GM12865 (cell line): Measurements from ENCODE around the gene E2F1.

Experiments
- DNase-seq: peaks from one replicate; pipeline ENCODE4 v3.0.0; 2010; ENCODE audit warnings: low read depth
- H3K4me3 ChIP-seq: 2 replicates; pipeline ENCODE4 v1.5.1; 2011; ENCODE audit warnings: mild to moderate bottlenecking, low read depth, low read length, control low read depth
- TF ChIP-seq, protein P1 (sequence below): IDR thresholded peaks from 2 replicates; pipeline ENCODE4 v1.5.1; 2011; ENCODE audit warnings: low read length, control low read depth, low read depth, inconsistent platforms; ENCODE audit not compliant: insufficient read depth; ENCODE audit errors: missing control alignments

E2F1 gene

DNA sequence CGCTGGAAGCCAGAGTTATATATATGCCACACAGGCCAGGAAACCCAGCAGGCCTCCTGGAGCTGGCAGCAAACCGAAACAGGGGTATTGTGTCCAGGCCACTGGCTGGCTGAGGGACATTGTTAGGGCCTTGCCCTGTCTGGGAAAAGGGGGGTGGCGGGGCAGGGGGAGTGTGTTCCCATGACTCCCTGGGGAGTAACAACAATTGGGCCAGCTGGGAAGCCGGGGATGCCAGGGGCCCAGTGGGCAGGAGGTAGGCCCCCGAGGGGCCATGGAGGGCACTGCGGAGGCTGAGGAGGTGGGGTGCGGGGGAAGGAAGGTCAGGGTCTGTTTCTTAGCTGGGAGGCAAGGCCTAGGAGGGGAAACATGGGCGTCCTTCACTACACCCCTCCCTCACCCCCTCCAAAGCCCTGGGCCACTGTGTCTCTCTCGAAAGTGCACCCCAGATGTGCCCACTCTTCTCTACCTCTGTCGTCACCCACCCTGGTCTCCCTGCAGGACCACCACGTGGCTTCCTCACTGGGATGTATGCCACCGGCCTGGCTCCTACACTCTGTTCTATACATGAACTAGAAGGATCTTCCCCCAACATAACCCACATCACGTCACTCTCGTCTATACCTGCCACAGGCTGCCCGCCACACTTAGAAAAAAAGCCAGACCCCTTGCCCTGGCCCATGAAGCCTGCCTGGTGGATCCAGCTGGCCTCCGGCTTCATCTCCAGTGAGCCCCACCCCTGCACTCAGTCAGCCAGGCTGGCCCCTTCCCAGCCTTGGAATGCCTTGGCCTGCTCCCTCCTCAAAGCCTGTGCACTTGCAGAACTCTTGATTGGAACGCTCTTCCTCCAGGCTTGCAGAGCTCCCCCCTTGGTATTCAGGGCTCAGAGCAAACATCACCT lies 7.8 kb upstream of the E2F1 start:
- no peak for DNase-seq
- TF ChIP-seq, protein P1, sequence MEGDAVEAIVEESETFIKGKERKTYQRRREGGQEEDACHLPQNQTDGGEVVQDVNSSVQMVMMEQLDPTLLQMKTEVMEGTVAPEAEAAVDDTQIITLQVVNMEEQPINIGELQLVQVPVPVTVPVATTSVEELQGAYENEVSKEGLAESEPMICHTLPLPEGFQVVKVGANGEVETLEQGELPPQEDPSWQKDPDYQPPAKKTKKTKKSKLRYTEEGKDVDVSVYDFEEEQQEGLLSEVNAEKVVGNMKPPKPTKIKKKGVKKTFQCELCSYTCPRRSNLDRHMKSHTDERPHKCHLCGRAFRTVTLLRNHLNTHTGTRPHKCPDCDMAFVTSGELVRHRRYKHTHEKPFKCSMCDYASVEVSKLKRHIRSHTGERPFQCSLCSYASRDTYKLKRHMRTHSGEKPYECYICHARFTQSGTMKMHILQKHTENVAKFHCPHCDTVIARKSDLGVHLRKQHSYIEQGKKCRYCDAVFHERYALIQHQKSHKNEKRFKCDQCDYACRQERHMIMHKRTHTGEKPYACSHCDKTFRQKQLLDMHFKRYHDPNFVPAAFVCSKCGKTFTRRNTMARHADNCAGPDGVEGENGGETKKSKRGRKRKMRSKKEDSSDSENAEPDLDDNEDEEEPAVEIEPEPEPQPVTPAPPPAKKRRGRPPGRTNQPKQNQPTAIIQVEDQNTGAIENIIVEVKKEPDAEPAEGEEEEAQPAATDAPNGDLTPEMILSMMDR: no peak
- no peak overlapping the region for H3K4me3 ChIP-seq

DNA sequence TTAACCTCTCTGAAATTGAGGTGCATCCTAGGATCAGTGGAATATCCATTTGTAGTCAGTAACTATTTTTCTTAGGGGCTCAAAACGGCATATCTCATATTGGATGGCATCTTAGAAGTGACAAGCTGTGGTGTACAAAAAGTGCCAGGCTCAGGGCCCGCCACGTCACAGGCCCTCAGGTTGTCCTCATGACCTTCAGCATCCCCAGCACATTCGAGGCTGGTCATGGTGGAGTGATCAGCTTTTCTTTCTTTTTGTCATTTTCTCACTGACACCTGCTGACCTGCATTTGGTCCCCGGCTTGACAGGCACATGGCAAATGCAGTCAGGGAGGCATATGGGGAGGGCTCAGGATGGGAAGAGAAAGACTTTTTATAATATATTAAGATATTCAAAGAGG lies 7.1 kb upstream of the E2F1 start:
- TF ChIP-seq, protein P1: no peak
- no peak for DNase-seq

DNA sequence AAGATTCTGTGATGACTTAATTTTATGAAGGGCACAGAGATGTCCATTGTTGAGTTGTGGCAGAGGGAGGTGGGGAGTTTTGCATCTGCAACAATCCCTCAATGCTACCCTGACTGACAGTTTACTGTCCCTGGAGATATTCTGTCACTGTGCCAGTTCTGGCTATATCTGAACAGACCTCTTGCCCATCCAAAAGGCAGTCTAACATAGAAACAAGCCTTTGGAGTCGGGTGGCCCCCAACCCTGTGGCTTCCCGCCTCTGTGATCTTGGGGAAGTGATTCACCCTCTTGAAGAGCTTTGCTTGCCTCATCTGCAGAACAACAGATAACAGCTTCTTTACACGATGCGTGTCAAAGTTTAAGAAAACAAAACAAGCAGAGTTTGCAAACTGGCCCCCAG lies 3.8 kb upstream of the E2F1 start:
- TF ChIP-seq, protein P1: no peak
- no peak for DNase-seq
- no peak overlapping the region for H3K4me3 ChIP-seq

More for the DNA sequence above, 7.1 kb upstream of the E2F1 start:
- H3K4me3 ChIP-seq: no peak overlapping the region

DNA sequence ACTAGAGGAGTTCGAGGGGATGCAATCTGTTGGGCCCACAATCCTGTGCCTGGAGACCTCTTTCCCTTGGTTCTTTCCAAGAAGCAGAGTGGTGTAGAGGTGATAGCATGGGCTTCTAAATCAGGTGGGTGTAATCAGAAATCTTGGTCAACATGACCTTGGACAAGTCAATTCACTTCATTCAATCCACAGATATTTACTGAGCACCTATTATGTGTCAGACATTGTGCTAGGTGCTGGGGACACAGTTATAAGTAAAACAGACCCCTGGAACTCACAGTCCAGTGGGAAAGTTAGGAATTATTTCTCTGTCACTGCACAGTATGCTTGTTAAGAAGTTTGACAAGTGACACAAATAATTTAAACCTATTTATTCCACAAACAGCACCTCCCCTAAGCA lies 3.3 kb upstream of the E2F1 start:
- no peak overlapping the region for H3K4me3 ChIP-seq
- no peak for DNase-seq
- TF ChIP-seq, protein P1: no peak

DNA sequence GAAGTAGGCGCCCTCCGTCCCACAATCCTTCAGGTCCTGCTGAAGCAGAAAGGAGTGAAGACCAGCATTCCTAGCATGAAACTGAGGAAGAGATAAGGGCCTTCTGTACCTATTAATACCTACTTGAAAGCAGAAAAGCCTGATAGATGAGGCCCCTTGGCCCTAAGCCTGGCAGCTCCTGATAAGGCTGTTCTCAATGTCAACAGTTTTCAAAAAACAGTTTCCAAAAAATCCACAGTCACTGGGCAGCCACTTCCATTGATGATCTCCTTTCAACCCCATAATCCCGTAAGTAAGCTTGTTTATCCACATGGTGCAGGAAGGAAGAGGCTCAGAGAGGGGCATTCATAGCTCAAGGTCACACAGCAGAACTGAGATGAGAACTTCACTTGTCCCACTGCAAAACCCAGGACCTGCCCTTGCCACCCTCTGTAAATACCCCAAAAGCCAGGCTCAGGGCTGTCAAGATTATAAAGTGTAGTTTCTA lies 2.8 kb upstream of the E2F1 start:
- DNase-seq: no peak
- no peak overlapping the region for H3K4me3 ChIP-seq
- TF ChIP-seq, protein P1: no peak

DNA sequence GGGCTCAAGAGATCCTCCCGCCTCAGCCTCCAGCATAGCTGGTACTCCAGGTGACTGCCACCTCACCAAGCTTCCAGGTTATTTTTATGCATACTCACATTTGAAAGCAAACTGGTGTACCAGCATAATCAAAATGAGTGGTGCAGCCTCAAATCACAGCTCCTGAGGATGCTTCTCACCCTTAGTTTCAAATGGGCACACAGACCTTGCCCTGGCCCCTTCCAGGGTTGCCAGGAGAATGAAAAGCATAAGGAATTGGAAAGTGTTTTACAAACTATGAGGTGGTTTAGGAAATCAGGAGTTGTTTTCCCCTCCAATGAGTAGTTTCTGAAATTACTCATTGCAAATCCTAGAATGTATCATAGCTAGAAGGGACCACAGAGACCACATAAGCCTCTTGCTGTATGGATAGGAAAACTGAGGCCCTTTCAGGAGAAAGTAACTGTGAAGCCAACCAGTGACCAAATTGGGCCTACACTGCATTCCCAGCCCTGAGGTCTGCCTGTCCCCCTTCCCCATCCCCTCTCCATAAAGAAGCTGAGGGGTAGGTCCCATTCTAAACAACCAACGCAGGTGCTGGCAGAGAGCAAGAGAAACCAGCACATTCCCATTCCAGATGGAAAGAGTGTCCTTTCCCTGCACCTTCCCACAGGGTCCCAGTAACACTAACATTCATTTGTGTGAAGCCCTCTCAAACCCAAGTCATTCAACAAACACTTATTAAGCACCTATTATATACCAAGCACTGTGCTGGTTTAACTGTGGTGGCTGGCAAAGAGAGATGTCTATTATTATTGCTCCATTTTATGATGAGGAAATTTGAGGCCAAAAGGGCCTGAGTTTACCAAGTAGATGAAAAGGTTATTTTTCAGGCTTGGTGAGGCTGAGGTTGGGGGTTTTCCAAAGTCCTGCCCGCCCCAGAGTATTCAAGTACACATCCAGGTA lies 2.1 kb upstream of the E2F1 start:
- TF ChIP-seq, protein P1: no peak
- no peak for DNase-seq
- H3K4me3 ChIP-seq: no peak overlapping the region
